HCT116 (cell line): Measurements from ENCODE around the gene PEAK3.

Source experiments
- EZH2 ChIP-seq: fragments of 200-600 bp; sonication (generic); IDR thresholded peaks from 2 replicates; pipeline ENCODE4 v1.6.1; 2017; ENCODE audit warnings: antibody characterized with exemption, mixed run types
- EZH2phosphoT487 ChIP-seq: fragments of 200-600 bp; IDR thresholded peaks from 2 replicates; pipeline ENCODE4 v1.6.1; 2018; ENCODE audit warnings: antibody characterized with exemption, borderline replicate concordance
- JUND ChIP-seq: IDR thresholded peaks from 2 replicates; pipeline ENCODE4 v1.6.1; 2012
- POLR2A ChIP-seq: IDR thresholded peaks from 2 replicates; pipeline ENCODE4 v1.7.0; 2011; ENCODE audit warnings: borderline replicate concordance; ENCODE audit not compliant: insufficient read depth, insufficient read length; ENCODE audit errors: extremely low read depth
- RAD21 ChIP-seq: IDR thresholded peaks from 2 replicates; pipeline ENCODE4 v1.6.1; 2012; ENCODE audit warnings: low read depth, mild to moderate bottlenecking
- YY1 ChIP-seq: IDR thresholded peaks from 2 replicates; pipeline ENCODE4 v1.6.1; 2011; ENCODE audit warnings: low read length, low read depth, moderate library complexity, mild to moderate bottlenecking; ENCODE audit not compliant: insufficient replicate concordance; ENCODE audit errors: extremely low read depth
- TF ChIP-seq, protein P1 (sequence below), 3 experiments: fragments of 200-600 bp in 1 of 3; sonication (generic) in 1 of 3; IDR thresholded peaks in 2 of 3; conservative IDR thresholded peaks in 1 of 3; 2 replicates each; pipeline ENCODE4 v1.5.1; 2012 to 2017; ENCODE audit warnings: low read depth in 2 of 3, low read length in 2 of 3, antibody characterized with exemption in 1 of 3, borderline replicate concordance in 1 of 3, control low read depth in 1 of 3, mild to moderate bottlenecking in 1 of 3, mixed read lengths in 1 of 3, mixed run types in 1 of 3, moderate library complexity in 1 of 3; ENCODE audit not compliant: insufficient read depth in 1 of 3
- TF ChIP-seq, protein P2 (sequence below): IDR thresholded peaks from 2 replicates; pipeline ENCODE4 v1.6.1; 2012
- TF ChIP-seq, protein P3 (sequence below): IDR thresholded peaks from 2 replicates; pipeline ENCODE4 v1.6.1; 2012; ENCODE audit warnings: low read depth

DNA sequence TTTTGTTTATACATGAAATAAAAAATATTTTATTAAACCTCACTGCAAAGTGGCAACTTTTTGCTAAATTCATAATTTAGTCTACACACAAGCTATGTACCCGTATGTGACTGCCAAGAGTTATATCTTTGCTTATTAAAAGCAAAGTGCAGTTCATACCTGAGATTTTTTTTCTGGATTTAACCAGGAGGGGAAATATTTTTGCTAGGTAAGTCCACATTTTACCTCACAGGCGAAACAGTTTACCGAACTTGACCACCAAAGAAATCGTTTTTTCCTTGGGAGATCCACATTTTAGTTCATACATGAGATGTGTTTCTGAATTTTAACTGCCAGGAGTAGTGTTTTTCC lies 13.5 kb downstream of the PEAK3 start:
- TF ChIP-seq POLR2A (no peak), YY1 (no peak), JUND (no peak), EZH2 (no peak), EZH2phosphoT487 (no peak), RAD21 (no peak)
- TF ChIP-seq, protein P1, sequence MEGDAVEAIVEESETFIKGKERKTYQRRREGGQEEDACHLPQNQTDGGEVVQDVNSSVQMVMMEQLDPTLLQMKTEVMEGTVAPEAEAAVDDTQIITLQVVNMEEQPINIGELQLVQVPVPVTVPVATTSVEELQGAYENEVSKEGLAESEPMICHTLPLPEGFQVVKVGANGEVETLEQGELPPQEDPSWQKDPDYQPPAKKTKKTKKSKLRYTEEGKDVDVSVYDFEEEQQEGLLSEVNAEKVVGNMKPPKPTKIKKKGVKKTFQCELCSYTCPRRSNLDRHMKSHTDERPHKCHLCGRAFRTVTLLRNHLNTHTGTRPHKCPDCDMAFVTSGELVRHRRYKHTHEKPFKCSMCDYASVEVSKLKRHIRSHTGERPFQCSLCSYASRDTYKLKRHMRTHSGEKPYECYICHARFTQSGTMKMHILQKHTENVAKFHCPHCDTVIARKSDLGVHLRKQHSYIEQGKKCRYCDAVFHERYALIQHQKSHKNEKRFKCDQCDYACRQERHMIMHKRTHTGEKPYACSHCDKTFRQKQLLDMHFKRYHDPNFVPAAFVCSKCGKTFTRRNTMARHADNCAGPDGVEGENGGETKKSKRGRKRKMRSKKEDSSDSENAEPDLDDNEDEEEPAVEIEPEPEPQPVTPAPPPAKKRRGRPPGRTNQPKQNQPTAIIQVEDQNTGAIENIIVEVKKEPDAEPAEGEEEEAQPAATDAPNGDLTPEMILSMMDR (IDR thresholded peaks at IDR 0.05 in 2 of 3, conservative IDR thresholded peaks at IDR 0.05 in 1 of 3; ENCODE audit: borderline replicate concordance in 1 of 3, insufficient read depth in 1 of 3, low read depth in 2 of 3, low read length in 2 of 3), result no peak
- TF ChIP-seq, protein P2, sequence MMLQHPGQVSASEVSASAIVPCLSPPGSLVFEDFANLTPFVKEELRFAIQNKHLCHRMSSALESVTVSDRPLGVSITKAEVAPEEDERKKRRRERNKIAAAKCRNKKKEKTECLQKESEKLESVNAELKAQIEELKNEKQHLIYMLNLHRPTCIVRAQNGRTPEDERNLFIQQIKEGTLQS, result no peak
- TF ChIP-seq, protein P3, sequence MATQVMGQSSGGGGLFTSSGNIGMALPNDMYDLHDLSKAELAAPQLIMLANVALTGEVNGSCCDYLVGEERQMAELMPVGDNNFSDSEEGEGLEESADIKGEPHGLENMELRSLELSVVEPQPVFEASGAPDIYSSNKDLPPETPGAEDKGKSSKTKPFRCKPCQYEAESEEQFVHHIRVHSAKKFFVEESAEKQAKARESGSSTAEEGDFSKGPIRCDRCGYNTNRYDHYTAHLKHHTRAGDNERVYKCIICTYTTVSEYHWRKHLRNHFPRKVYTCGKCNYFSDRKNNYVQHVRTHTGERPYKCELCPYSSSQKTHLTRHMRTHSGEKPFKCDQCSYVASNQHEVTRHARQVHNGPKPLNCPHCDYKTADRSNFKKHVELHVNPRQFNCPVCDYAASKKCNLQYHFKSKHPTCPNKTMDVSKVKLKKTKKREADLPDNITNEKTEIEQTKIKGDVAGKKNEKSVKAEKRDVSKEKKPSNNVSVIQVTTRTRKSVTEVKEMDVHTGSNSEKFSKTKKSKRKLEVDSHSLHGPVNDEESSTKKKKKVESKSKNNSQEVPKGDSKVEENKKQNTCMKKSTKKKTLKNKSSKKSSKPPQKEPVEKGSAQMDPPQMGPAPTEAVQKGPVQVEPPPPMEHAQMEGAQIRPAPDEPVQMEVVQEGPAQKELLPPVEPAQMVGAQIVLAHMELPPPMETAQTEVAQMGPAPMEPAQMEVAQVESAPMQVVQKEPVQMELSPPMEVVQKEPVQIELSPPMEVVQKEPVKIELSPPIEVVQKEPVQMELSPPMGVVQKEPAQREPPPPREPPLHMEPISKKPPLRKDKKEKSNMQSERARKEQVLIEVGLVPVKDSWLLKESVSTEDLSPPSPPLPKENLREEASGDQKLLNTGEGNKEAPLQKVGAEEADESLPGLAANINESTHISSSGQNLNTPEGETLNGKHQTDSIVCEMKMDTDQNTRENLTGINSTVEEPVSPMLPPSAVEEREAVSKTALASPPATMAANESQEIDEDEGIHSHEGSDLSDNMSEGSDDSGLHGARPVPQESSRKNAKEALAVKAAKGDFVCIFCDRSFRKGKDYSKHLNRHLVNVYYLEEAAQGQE, result no peak
